Cardiac fibroblast (primary cell): ENCODE measurements around the gene GRIK3.

Experiments used
- DNase-seq, 2 donors: peaks; one replicate each; pipeline versions ENCODE4 v3.0.0 to v3.0.0-alpha.2; 2010; ENCODE audit warnings: low read depth in 2 of 2
- H3K4me3 ChIP-seq, 2 donors: replicated peaks in 1 of 2; 1 replicate in 1 of 2; 2 replicates in 1 of 2; pipeline ENCODE4 v1.5.1; 2011; ENCODE audit warnings: low read depth in 2 of 2, low read length in 2 of 2, mild to moderate bottlenecking in 2 of 2, moderate library complexity in 1 of 2
- TF ChIP-seq, protein P1 (sequence below): IDR thresholded peaks from one replicate; pipeline ENCODE4 v1.5.1; 2011; ENCODE audit warnings: low read depth, mild to moderate bottlenecking, low read length, inconsistent platforms

The GRIK3 gene

GRCh38 chr1:37038227-37039093 is 4.1 kb upstream of the GRIK3 start:
- TF ChIP-seq, protein P1, sequence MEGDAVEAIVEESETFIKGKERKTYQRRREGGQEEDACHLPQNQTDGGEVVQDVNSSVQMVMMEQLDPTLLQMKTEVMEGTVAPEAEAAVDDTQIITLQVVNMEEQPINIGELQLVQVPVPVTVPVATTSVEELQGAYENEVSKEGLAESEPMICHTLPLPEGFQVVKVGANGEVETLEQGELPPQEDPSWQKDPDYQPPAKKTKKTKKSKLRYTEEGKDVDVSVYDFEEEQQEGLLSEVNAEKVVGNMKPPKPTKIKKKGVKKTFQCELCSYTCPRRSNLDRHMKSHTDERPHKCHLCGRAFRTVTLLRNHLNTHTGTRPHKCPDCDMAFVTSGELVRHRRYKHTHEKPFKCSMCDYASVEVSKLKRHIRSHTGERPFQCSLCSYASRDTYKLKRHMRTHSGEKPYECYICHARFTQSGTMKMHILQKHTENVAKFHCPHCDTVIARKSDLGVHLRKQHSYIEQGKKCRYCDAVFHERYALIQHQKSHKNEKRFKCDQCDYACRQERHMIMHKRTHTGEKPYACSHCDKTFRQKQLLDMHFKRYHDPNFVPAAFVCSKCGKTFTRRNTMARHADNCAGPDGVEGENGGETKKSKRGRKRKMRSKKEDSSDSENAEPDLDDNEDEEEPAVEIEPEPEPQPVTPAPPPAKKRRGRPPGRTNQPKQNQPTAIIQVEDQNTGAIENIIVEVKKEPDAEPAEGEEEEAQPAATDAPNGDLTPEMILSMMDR: no peak
- H3K4me3 ChIP-seq: no peak overlapping the region
- peak in 1 of 2 donors; percentile 3 for DNase-seq

GRCh38 chr1:37037690-37038089 is 3.4 kb upstream of the GRIK3 start:
- TF ChIP-seq, protein P1: no peak
- no peak for DNase-seq
- H3K4me3 ChIP-seq: no peak overlapping the region

GRCh38 chr1:37036667-37037053 is 2.3 kb upstream of the GRIK3 start:
- TF ChIP-seq, protein P1: no peak
- no peak overlapping the region for H3K4me3 ChIP-seq
- DNase-seq: no peak

GRCh38 chr1:37035796-37036666 is 1.7 kb upstream of the GRIK3 start:
- TF ChIP-seq, protein P1: no peak
- no peak overlapping the region for H3K4me3 ChIP-seq
- DNase-seq: no peak

- H3K4me3 ChIP-seq: no peak overlapping the region
- DNase-seq: no peak
- TF ChIP-seq, protein P1: no peak
Observed at GRCh38 chr1:37035014-37035691, 838 bp upstream of the GRIK3 start.

DNA sequence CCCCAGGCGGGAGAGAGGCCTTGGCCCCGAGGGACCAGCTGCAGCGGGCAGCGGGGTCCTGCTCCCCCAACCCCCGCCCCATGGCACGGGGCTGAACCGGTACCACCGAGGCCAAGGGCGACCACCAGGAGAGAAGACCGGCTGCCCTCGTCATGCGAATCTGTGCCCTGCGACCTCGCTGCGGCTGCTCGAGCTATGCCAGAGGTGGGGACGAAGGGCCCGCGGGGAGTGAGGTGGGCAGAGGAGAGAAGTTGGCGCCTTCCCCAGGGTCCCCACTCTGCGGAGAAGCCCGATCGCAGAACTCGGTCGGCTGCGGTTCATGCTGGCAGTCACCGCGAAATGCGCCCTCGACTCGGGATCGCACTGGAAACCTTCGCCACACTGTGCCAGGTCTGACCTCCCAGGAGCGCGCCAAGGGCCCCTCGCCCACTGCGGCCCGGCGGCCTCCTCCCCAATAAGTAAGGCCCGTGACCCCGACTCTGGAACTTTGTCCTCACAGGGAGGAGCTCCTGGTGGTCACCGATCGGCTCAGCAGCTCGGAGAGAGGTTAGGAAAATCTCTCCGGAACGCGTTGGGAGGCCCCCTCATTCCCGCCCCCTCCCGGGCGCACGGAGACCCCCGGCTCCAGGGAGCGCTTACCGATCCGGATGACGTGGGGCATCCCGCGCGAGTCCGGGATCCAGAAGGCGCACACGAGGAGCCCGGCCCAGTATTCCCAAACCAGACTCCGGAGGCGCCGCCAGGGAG is 787 bp downstream of the GRIK3 start:
- no peak overlapping the region for H3K4me3 ChIP-seq
- no peak for DNase-seq
- TF ChIP-seq, protein P1: no peak
